Activated CD4-positive, alpha-beta T cell treated with anti-CD3 and anti-CD28 coated beads for 36 hours (primary cell): ENCODE measurements around the gene VWA5B1. TPM values are rescaled to one million over a fixed set of nuclear protein-coding genes. Genes with fewer than 3 reads are reported as not detected.

Experiments used
- ATAC-seq: fragments of 200-7000 bp; cut with Tn5 transposase; one replicate; pipeline ENCODE4 v1.10.0; 2021; ENCODE audit warnings: mild to moderate bottlenecking, moderate library complexity
- CTCF ChIA-PET: fragments of 350-600 bp; sonication (Branson Sonifier 250); formaldehyde crosslinking; loops from one replicate; lab custom pipeline; 2021; ENCODE audit warnings: antibody characterized with exemption; lab: Charles Lee
- POLR2A ChIA-PET: fragments of 350-600 bp; sonication (Branson Sonifier 250); formaldehyde crosslinking; loops from one replicate; lab custom pipeline; 2021; ENCODE audit warnings: antibody characterized with exemption, inconsistent platforms; lab: Charles Lee
- DNase-seq: peaks from one replicate; pipeline ENCODE4 v3.0.0-alpha.2; 2020
- H3K27ac Mint-ChIP-seq: one replicate; pipeline ENCODE4 v1.8.0; 2021; ENCODE audit warnings: mixed read lengths
- H3K27me3 Mint-ChIP-seq: one replicate; pipeline ENCODE4 v1.8.0; 2021; ENCODE audit warnings: mixed read lengths
- H3K36me3 Mint-ChIP-seq: one replicate; pipeline ENCODE4 v1.8.0; 2021; ENCODE audit warnings: low read depth, mixed read lengths
- H3K4me1 Mint-ChIP-seq: one replicate; pipeline ENCODE4 v1.8.0; 2021; ENCODE audit warnings: mixed read lengths
- H3K4me3 Mint-ChIP-seq: one replicate; pipeline ENCODE4 v1.8.0; 2021; ENCODE audit warnings: mild to moderate bottlenecking, moderate library complexity, mixed read lengths
- H3K9me3 Mint-ChIP-seq: one replicate; pipeline ENCODE4 v1.8.0; 2021; ENCODE audit warnings: low read depth, mixed read lengths
- intact Hi-C, 2 experiments: fragments of 100-400 bp; cut with DNase I in 1 of 2; cut with micrococcal nuclease in 1 of 2; formaldehyde crosslinking; loops; one replicate each; pipeline versions ENCODE4 v1.14.2 to v1.15.1; 2022 to 2024; cut with DNase I, micrococcal nuclease
- total RNA-seq, 2 experiments: library from RNA; stranded (reverse); gene quantifications; one replicate each; pipeline ENCODE4 v1.2.3, GENCODE V29; 2021

Gene VWA5B1, protein sequence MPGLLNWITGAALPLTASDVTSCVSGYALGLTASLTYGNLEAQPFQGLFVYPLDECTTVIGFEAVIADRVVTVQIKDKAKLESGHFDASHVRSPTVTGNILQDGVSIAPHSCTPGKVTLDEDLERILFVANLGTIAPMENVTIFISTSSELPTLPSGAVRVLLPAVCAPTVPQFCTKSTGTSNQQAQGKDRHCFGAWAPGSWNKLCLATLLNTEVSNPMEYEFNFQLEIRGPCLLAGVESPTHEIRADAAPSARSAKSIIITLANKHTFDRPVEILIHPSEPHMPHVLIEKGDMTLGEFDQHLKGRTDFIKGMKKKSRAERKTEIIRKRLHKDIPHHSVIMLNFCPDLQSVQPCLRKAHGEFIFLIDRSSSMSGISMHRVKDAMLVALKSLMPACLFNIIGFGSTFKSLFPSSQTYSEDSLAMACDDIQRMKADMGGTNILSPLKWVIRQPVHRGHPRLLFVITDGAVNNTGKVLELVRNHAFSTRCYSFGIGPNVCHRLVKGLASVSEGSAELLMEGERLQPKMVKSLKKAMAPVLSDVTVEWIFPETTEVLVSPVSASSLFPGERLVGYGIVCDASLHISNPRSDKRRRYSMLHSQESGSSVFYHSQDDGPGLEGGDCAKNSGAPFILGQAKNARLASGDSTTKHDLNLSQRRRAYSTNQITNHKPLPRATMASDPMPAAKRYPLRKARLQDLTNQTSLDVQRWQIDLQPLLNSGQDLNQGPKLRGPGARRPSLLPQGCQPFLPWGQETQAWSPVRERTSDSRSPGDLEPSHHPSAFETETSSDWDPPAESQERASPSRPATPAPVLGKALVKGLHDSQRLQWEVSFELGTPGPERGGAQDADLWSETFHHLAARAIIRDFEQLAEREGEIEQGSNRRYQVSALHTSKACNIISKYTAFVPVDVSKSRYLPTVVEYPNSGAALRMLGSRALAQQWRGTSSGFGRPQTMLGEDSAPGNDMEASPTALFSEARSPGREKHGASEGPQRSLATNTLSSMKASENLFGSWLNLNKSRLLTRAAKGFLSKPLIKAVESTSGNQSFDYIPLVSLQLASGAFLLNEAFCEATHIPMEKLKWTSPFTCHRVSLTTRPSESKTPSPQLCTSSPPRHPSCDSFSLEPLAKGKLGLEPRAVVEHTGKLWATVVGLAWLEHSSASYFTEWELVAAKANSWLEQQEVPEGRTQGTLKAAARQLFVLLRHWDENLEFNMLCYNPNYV
- not detected for total RNA-seq

DNA sequence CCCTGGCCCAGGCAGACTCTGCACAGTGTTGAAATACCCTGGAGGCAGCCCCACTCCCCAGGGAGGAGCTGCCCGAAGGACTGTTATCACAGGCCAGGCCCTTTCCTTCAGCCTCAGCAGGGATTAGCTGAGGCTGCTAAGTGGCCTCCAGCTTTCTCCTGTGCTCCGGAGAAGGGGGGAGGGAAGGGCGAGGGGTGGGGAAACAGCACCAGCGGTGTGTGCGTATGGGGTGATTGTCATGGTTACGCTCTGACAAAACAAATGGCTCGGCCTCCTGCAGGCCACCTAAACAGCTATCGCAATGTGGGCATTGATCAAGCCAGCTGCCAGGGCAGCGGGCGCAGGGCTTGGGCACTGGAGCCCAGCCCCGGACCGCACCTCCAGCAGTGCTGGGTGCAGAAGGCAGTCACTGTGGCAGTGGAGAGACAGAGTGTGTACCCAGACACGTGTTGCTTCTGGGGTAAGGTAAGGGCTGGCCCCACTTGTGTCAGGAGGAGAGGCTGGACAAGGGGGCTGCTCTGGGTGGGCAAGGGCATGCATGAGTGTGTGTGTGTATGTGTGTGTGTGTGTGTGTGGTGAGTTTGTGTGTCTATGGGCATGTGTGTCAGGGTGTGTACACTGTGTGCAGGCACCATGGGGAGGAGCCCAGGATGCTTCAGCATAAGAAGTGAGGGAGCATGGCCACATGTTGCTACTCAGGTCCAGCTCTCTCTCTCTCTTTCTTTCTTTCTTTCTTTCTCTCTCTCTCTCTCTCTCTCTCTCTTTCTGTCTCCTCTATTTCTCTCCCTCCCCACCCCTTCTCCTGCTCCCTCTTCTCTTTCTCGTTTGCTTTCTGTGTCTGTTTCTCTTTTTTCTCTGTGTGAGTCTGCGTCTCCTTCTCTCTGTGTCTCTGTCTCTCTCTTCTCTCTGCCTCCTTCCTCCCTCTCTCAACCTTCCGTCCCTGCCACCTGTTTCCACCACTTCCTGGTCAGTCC is at the start of gene VWA5B1:
VWA5B1 (plus strand) TSS at position 252 of the 974 bp plus-strand sequence. CDS start 19,727 bp downstream, outside the sequence.
- ATAC-seq: no peak
- H3K4me1 Mint-ChIP-seq: peaks cover 13% of the 10 kb centered on the region
- H3K27me3 Mint-ChIP-seq: peaks cover 48% of the 10 kb centered on the region
- DNase-seq: no peak
- ChIA-PET POLR2A (no interaction called here), CTCF (interaction anchor here (0.6 kb wide), 1 partner anchor 95 kb away, joined by 3 read pairs; no protein-coding TSS in a partner anchor)
- H3K27ac Mint-ChIP-seq: no peak within 1 kb of the TSS
- no peaks in the 10 kb centered on the region for H3K36me3 Mint-ChIP-seq
- intact Hi-C loops: no loop called here
- no peak within 1 kb of the TSS for H3K4me3 Mint-ChIP-seq
- no peaks in the 10 kb centered on the region for H3K9me3 Mint-ChIP-seq

DNA sequence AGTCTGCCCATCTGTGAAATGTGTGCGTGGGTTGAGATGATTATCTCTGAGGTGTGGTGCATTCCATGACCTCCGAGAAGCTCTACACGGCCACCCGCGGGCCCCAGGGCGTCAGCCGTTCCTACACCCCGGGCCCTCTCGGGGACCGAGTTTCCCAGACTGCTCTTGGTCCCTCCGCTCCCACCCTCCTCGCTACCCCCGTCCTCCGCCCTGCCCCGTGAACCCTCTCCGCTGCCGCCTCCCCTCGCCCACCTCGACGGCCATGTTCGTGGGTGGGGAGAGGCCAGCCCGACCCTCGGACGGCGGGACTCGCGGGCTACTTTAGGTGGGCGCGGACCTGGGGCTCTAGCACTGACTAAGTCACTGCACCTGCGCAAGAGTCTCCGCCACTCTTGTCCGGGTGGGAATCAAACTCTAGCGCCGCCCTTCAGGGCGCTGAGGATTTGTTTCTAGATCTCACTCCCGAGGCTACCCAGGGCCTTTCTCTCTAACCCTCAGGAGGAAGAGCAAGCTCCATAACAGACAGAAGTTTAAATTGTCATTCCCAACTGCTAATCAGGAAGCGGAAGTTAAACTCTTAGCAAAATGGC is 47.7 kb upstream of the VWA5B1 start:
- intact Hi-C loops: no loop called here
- POLR2A ChIA-PET: no interaction called here
- no peak overlapping the region for H3K27ac Mint-ChIP-seq
- CTCF ChIA-PET: interaction anchor here (0.6 kb wide), 1 partner anchor 47 kb away, joined by 3 read pairs; no protein-coding TSS in a partner anchor
- peaks cover 18% of the 10 kb centered on the region for H3K27me3 Mint-ChIP-seq
- no peaks in the 10 kb centered on the region for H3K9me3 Mint-ChIP-seq
- H3K4me3 Mint-ChIP-seq: no peak overlapping the region
- DNase-seq (no peak), ATAC-seq (no peak)
- peaks cover under 1% of the 10 kb centered on the region for H3K4me1 Mint-ChIP-seq
- H3K36me3 Mint-ChIP-seq: no peaks in the 10 kb centered on the region

DNA sequence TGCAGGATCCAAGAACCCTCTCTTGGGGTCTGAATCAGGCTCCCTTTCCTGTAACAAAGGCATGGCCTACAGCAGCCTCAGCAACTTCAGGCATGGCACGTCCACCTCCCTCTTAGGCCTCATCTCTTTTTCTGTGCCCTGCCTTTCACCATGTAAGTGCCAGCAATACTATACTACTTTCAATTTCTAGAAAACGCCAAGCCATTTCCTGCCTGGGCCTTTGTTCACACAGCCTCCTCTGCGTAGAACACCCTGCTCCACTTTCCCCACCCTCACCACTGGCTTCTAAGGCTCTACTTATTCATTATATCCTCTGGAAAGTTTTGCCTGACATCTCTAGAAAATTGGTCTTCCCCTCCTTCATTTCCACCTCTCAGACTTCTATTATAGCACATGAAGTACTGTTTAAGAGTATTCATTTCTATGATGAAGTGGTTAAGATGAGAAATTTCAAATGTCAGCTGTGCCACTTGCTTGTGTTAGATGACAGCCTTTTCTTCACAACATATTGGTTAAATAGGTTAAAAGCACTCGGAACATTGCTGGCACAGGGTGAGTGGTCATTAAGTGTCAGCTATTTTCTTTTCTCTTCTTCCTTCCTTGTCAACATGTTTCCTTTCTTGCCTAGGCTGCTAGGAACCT is 41.6 kb upstream of the VWA5B1 start:
- Mint-ChIP-seq H3K36me3 (no peaks in the 10 kb centered on the region), H3K4me1 (peaks cover 19% of the 10 kb centered on the region), H3K27ac (peak overlapping the region; percentile 84), H3K9me3 (no peaks in the 10 kb centered on the region), H3K4me3 (peak overlapping the region; percentile 16), H3K27me3 (peaks cover 4% of the 10 kb centered on the region)
- CTCF ChIA-PET: interaction anchor here (0.6 kb wide), 1 partner anchor 1051 kb away, joined by 3 read pairs; no protein-coding TSS in a partner anchor
- intact Hi-C loops: loop anchor here in 1 of 2 experiments (1.0 to 2.0 kb wide), 2 partner anchors 62 to 73 kb away; partner anchors contain the start of genes PLA2G2C and UBXN10
- POLR2A ChIA-PET: no interaction called here
- ATAC-seq: peak; percentile 91
- DNase-seq: peak; percentile 71

DNA sequence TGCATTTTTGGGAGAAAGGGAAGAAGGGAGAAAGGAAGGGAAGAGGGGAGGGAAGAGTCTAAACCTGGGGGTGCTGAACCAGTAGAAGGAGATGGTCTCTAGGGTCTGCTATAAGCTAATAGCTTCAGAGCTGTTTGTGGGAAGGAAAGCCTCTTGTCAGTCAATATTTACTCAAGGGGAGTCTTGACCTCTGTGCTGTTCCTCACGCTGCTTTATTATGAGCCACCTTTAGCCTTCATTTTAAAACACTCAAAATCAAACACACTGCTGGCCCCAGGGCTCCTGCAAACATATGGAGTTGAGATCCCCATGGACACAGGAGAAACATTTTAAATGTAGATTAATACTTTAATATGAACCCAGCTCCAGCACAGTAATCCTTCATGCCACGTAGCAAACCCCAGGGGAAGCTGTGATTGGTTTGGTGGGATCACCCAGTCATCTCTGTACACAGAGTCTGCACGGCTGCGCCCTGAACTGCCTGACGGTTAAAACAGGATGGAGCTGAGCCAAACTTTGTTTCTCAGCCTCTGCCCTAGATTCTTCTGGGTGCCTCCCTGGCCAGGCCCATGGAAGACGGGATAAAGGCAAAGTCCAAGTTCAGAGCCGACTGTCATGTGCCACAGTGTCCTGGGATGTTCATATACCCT is 40.2 kb upstream of the VWA5B1 start:
- POLR2A ChIA-PET: no interaction called here
- Mint-ChIP-seq H3K27ac (peak overlapping the region; percentile 2), H3K4me1 (peaks cover 19% of the 10 kb centered on the region), H3K9me3 (no peaks in the 10 kb centered on the region), H3K27me3 (peaks cover 2% of the 10 kb centered on the region), H3K4me3 (no peak overlapping the region), H3K36me3 (no peaks in the 10 kb centered on the region)
- peak; percentile 59 for DNase-seq
- intact Hi-C loops: no loop called here
- CTCF ChIA-PET: interaction anchor here (1.0 to 1.1 kb wide), 2 partner anchors 18 to 244 kb away, joined by 3 to 4 read pairs; no protein-coding TSS in a partner anchor
- ATAC-seq: peak; percentile 35

DNA sequence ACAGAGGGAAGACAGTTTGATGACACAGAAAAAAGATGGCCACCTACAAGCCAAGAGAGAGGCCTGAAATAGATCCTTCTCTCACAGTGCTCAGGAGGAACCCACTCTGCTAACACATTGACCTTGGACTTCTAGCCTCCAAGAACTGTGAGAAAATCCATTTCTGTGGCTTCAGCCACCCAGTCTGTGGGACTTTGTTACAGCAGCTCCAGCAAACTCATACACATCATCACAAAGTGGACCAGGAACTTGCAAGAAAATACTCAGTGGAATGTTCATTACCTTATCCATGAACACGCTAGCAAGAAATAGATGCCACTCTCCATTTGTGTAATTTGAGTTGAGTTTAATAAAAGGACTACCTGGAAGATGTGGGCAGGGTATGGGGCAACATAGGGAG is 38.1 kb upstream of the VWA5B1 start:
- no peak overlapping the region for H3K4me3 Mint-ChIP-seq
- no peaks in the 10 kb centered on the region for H3K9me3 Mint-ChIP-seq
- ChIA-PET CTCF (interaction anchor here (0.7 to 1.2 kb wide), 2 partner anchors 15 to 39 kb away, joined by 3 read pairs; no protein-coding TSS in a partner anchor), POLR2A (no interaction called here)
- ATAC-seq (no peak), DNase-seq (no peak)
- intact Hi-C loops: no loop called here
- H3K27me3 Mint-ChIP-seq: peaks cover 3% of the 10 kb centered on the region
- H3K27ac Mint-ChIP-seq: no peak overlapping the region
- peaks cover 19% of the 10 kb centered on the region for H3K4me1 Mint-ChIP-seq
- H3K36me3 Mint-ChIP-seq: no peaks in the 10 kb centered on the region

DNA sequence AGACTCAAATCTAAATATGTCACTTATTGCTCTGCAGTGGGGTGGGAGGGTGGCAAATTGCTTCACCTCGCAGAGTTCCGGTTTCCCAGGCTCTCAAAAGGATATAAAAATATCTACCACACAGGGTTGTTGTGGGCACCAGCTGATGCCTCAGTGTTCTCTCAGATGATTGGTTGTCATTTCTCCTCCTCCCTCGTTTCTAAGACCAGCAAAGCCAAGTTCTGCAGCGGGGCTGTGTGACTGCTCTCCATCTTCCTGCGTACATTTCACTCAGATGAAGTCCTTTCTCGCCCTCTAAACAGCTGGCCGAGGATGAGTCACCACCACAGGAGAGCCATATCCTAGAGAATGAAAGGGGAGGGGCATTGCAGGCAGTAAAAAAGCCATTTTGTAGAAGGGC is 35.0 kb upstream of the VWA5B1 start:
- ChIA-PET CTCF (interaction anchor here (0.6 to 1.8 kb wide), 3 partner anchors 15 to 865 kb away, joined by 3 read pairs; no protein-coding TSS in a partner anchor), POLR2A (no interaction called here)
- Mint-ChIP-seq H3K4me3 (no peak overlapping the region), H3K4me1 (no peaks in the 10 kb centered on the region), H3K36me3 (no peaks in the 10 kb centered on the region), H3K9me3 (no peaks in the 10 kb centered on the region), H3K27ac (no peak overlapping the region), H3K27me3 (peaks cover 3% of the 10 kb centered on the region)
- peak; percentile 42 for ATAC-seq
- intact Hi-C loops: no loop called here
- peak; percentile 18 for DNase-seq

DNA sequence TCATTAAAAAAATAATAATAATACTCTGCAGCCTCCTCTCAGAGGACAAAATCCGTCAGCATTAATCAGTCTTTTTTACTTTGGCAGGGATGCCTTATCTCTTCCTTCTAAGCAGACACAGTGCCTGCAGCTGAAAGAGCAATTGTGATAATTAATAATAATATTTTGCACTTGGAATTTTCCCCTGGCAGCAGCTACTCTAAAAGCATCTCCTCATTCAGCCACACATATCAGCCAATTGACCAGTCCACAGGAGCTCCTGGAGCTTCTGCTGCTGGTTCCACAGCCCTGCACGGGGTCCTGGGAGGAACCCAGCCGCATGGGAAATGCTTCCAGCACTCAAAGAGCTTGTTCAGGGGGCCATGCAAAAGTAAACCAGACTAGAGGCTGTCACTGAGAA is 31.0 kb upstream of the VWA5B1 start:
- no peaks in the 10 kb centered on the region for H3K36me3 Mint-ChIP-seq
- peaks cover 5% of the 10 kb centered on the region for H3K27me3 Mint-ChIP-seq
- CTCF ChIA-PET: no interaction called here
- intact Hi-C loops: no loop called here
- POLR2A ChIA-PET: no interaction called here
- no peaks in the 10 kb centered on the region for H3K4me1 Mint-ChIP-seq
- DNase-seq (no peak), ATAC-seq (no peak)
- no peaks in the 10 kb centered on the region for H3K9me3 Mint-ChIP-seq
- H3K4me3 Mint-ChIP-seq: no peak overlapping the region
- H3K27ac Mint-ChIP-seq: no peak overlapping the region

DNA sequence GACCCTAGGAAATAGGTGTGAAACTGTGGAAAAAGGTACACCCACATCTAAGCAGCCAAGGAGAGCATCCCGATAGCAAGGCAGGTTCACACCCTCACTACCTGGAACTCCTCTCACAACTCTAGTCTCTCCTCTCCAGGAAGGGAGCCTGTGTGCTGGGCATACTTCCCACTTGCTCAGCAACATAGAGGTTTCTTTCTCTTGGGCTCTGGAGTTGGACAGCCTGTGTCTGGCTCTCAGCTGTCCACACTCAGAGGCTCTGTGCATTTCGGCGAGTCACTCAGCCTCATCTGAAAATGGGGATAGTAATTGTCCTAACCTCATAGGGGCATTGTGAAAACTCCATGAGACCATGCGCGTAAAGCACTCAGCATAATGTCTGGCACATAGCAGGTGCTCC is 29.6 kb upstream of the VWA5B1 start:
- POLR2A ChIA-PET: interaction anchor here (0.6 kb wide), 1 partner anchor 22 kb away, joined by 3 read pairs; no protein-coding TSS in a partner anchor
- DNase-seq (no peak), ATAC-seq (no peak)
- CTCF ChIA-PET: interaction anchor here (0.7 kb wide), 1 partner anchor 119 kb away, joined by 3 read pairs; no protein-coding TSS in a partner anchor
- Mint-ChIP-seq H3K4me1 (no peaks in the 10 kb centered on the region), H3K27ac (no peak overlapping the region), H3K27me3 (peaks cover 4% of the 10 kb centered on the region), H3K36me3 (no peaks in the 10 kb centered on the region), H3K4me3 (no peak overlapping the region), H3K9me3 (no peaks in the 10 kb centered on the region)
- intact Hi-C loops: no loop called here

DNA sequence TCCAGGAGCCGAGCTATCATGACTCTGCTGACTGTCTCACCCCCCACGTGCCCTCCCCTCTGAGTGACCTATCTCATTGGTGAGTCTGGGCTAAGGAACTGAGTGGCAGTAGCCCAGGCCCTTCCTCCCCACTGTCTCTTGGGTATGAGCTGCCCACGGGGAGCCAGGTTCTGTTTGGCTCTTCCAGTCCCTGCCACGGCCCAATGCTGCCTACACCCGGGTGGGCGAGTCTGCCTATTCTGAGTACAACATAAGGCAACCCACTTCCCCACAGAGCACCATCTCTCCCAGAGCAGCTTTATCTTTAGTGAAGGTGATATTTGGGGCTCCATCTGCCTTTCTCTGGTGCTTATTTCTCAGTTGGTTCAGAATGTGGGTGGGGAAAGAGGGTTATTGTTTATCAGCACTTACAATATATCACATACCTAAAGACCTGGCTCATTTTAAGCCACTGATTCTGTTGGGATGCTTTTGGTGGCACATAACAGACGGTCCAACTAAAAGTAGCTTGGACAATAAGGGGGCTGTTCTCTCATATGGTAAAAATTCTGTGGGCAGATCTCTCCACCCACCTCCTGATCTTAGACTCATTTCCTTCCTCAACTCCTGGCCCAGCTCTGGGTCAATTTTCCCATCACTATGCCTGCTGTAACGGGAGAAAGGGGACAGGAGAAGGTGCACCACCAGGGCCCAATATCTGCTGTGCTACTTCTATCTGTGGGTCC is 27.7 kb upstream of the VWA5B1 start:
- H3K4me3 Mint-ChIP-seq: no peak overlapping the region
- DNase-seq (no peak), ATAC-seq (no peak)
- intact Hi-C loops: no loop called here
- H3K27me3 Mint-ChIP-seq: peaks cover 6% of the 10 kb centered on the region
- H3K27ac Mint-ChIP-seq: no peak overlapping the region
- H3K36me3 Mint-ChIP-seq: no peaks in the 10 kb centered on the region
- CTCF ChIA-PET: interaction anchor here (0.6 to 1.3 kb wide), 2 partner anchors 176 to 245 kb away, joined by 3 read pairs; no protein-coding TSS in a partner anchor
- no peaks in the 10 kb centered on the region for H3K4me1 Mint-ChIP-seq
- H3K9me3 Mint-ChIP-seq: no peaks in the 10 kb centered on the region
- POLR2A ChIA-PET: no interaction called here
